ENCODE data around the gene SUPT4H1.

DNA sequence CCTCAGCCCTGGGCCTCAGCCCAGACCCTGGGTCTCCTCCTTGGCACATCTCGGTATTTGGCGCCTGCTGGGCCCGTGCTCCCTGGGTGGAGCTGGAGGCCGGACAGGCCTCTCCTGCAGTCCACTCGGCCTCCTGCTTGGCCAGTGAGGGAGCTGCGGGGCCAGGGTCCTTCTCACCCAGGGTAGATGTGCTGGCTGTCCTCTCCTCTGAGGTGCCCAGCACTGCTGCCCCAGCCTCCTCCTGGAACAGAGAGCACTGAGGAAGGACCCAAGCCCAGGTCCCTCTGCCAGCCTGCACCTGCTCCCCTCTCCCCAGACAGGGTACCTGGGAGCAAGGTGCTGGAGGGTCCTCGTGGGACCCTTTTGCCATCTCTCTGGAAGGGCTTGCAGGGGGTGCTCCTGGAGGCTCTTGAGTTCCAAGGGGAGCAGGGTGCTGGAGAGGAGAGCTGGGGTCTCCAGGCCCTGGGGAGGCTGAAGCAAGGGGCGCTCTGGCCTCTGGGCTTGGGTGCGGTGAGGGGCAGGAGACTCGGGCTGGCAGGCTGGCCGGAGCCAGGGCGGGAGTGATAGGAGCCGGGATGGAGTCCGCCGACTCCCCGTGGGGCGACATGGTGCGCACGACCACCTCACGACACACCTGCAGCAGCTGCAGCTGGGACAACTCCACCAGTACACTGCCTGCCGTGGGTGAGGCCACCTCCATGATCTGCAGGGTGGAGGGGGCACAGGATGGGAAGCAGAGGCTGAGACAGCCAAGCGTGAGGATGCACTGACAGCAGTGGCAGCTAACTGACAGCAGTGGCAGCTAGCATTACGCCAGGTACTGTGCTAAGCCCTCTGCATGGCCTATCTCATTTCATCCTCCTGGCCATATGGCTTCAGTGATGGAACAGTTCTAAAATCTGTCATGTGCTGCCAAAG lies 41.2 kb downstream of the SUPT4H1 start:
- TF ChIP-seq, protein P1, sequence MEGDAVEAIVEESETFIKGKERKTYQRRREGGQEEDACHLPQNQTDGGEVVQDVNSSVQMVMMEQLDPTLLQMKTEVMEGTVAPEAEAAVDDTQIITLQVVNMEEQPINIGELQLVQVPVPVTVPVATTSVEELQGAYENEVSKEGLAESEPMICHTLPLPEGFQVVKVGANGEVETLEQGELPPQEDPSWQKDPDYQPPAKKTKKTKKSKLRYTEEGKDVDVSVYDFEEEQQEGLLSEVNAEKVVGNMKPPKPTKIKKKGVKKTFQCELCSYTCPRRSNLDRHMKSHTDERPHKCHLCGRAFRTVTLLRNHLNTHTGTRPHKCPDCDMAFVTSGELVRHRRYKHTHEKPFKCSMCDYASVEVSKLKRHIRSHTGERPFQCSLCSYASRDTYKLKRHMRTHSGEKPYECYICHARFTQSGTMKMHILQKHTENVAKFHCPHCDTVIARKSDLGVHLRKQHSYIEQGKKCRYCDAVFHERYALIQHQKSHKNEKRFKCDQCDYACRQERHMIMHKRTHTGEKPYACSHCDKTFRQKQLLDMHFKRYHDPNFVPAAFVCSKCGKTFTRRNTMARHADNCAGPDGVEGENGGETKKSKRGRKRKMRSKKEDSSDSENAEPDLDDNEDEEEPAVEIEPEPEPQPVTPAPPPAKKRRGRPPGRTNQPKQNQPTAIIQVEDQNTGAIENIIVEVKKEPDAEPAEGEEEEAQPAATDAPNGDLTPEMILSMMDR (conservative IDR thresholded peaks at IDR 0.05; ENCODE audit: low read depth, low read length), result no peak
- TF ChIP-seq POLR2A (IDR thresholded peaks at IDR 0.05; ENCODE audit: low read depth, low read length), result no peak
- no peak for TF ChIP-seq BHLHE40 (IDR thresholded peaks at IDR 0.05; ENCODE audit: low read depth, low read length)

Measured in IMR-90 (cell line).